Right ventricle myocardium inferior (tissue), 1 donor: Measurements from ENCODE around the gene SHMT2. TPM values are rescaled to one million over a fixed set of nuclear protein-coding genes. Genes with fewer than 3 reads are reported as not detected.
"Not testable (repeated sequence)": the region's sequence is repeated elsewhere in the genome, so short reads cannot be mapped to it uniquely, and the experiment has no call there.

Experiments
- ATAC-seq: fragments of 200-7000 bp; cut with Tn5 transposase; one replicate; pipeline ENCODE4 v1.9.1; 2020; ENCODE audit warnings: mild to moderate bottlenecking, moderate library complexity
- DNase-seq: peaks from one replicate; pipeline ENCODE4 v3.0.0; 2021; ENCODE audit errors: missing footprints
- intact Hi-C: fragments of 100-400 bp; cut with DNase I; formaldehyde crosslinking; loops from one replicate; pipeline ENCODE4 v1.11.0; 2022
- microRNA-seq: library from miRNA; unstranded; fragments of <30 nt; microRNA quantifications from one replicate; pipeline ENCODE4 v1.2.0, GENCODE V29; 2020
- total RNA-seq: library from RNA; stranded (reverse); fragmentation: NEBNext Ultra II Directional; extraction: Animal tissue kit (Norgen Biotek cat#: 25700); gene quantifications from one replicate; pipeline ENCODE4 v1.2.1, GENCODE V29; 2021
- donor health status: DM: no; HTN: yes; CAD: no; lungs with severe emphysema.

SHMT2 gene
- total RNA-seq, 1 donor from 2014 or later: 32.8 TPM

- ATAC-seq: no peak
- intact Hi-C loops: loop anchor here (2.0 kb wide), 1 partner anchor 64 kb away; no protein-coding TSS in a partner anchor
These were observed 47.5 kb downstream of the SHMT2 start for GRCh38 chr12:57276935-57277563.

GRCh38 chr12:57278465-57279381 is 49.2 kb downstream of the SHMT2 start:
- intact Hi-C loops: no loop called here
- no peak for ATAC-seq
- no peak for DNase-seq

More at GRCh38 chr12:57276935-57277563, 47.5 kb downstream of the SHMT2 start:
- no peak for DNase-seq

GRCh38 chr12:57280211-57281062 is 50.9 kb downstream of the SHMT2 start:
- ATAC-seq (no peak), DNase-seq (no peak)
- intact Hi-C loops: no loop called here

- intact Hi-C loops, ATAC-seq, DNase-seq: not testable (repeated sequence)
These were observed 52.6 kb downstream of the SHMT2 start for GRCh38 chr12:57282073-57282472.

Small RNAs within 50 kb of the gene (microRNA-seq; reads per million reads assigned to microRNA genes)
- 1.1 reads per million for gene MIR1228

Other genes with a start within 250 kb of the SHMT2 start
- gene ZBTB39, start 223.2 kb upstream of the SHMT2 start, total RNA-seq: 3.3 TPM
- gene TAC3, start 213.2 kb upstream of the SHMT2 start, total RNA-seq: not detected
- not detected for gene MYO1A, start 179.6 kb upstream of the SHMT2 start, total RNA-seq
- 3.3 TPM for gene NEMP1, start 150.9 kb upstream of the SHMT2 start, total RNA-seq
- gene NAB2, start 140.6 kb upstream of the SHMT2 start, total RNA-seq: 9.8 TPM
- 58.3 TPM for gene STAT6, start 118.3 kb upstream of the SHMT2 start, total RNA-seq
- 143 TPM for gene LRP1, start 101.2 kb upstream of the SHMT2 start, total RNA-seq
- not detected for gene LRP1-AS, start 82.1 kb upstream of the SHMT2 start, total RNA-seq
- gene NXPH4, start 12.9 kb upstream of the SHMT2 start, total RNA-seq: 0.60 TPM
- 1.2 TPM for gene STAC3, start 21.5 kb downstream of the SHMT2 start, total RNA-seq
- gene R3HDM2, start 201.3 kb downstream of the SHMT2 start, total RNA-seq: 56.7 TPM
- gene INHBC, start 205.1 kb downstream of the SHMT2 start, total RNA-seq: not detected
- gene INHBE, start 225.6 kb downstream of the SHMT2 start, total RNA-seq: not detected
- gene GLI1, start 230.1 kb downstream of the SHMT2 start, total RNA-seq: 0.92 TPM